ENCODE results near the gene ITGA2B. TPM values are rescaled to one million over a fixed set of nuclear protein-coding genes. Genes with fewer than 3 reads are reported as not detected.

The ITGA2B gene
- total RNA-seq, 2 experiments from 2014 or later = 1.6 to 1.7 TPM

- H3K27ac Mint-ChIP-seq = no peak within 1 kb of the TSS
- H3K27me3 Mint-ChIP-seq = peaks cover 22% of the 10 kb centered on the region
- POLR2A ChIA-PET = interaction anchor here (1.4 kb wide), 1 partner anchor 154 kb away, joined by 5 read pairs; no protein-coding TSS in a partner anchor
- H3K9me3 Mint-ChIP-seq (ENCODE audit: low read depth) = no peaks in the 10 kb centered on the region
- H3K4me3 Mint-ChIP-seq = peak within 1 kb of the TSS; percentile 53
- H3K36me3 Mint-ChIP-seq (ENCODE audit: low read depth) = no peaks in the 10 kb centered on the region
- CTCF ChIA-PET = interaction anchor here (0.7 to 4.3 kb wide), 11 partner anchors 10 to 213 kb away, joined by 3 to 25 read pairs (median 4); partner anchors contain the start of gene GRN
- peaks cover 2% of the 10 kb centered on the region for H3K4me1 Mint-ChIP-seq
- ATAC-seq (peak; percentile 90), DNase-seq (peak; percentile 84)
- intact Hi-C loops (cut with DNase I, micrococcal nuclease) = loop anchor here in 1 of 2 experiments (1.0 kb wide), 2 partner anchors 18 to 22 kb away; partner anchors contain the start of gene GRN
These were observed 25.8 kb downstream of the ITGA2B start, which contains the start of gene FAM171A2 for GRCh38 chr17:44363613-44364159. TSS of gene FAM171A2 (minus strand) at chr17:44363853. CDS start at chr17:44363714, 139 bp downstream.

GRCh38 chr17:44362949-44363612 lies 26.4 kb downstream of the ITGA2B start:
- ChIA-PET CTCF (interaction anchor here (0.6 to 4.3 kb wide), 14 partner anchors 9 to 603 kb away, joined by 3 to 25 read pairs (median 4); partner anchors contain the start of gene GRN), POLR2A (interaction anchor here (0.6 to 1.4 kb wide), 2 partner anchors 153 to 240 kb away, joined by 3 to 5 read pairs; partner anchors contain the start of gene HDAC5)
- intact Hi-C loops (cut with DNase I, micrococcal nuclease) = loop anchor here in 1 of 2 experiments (1.0 kb wide), 2 partner anchors 18 to 22 kb away; partner anchors contain the start of gene GRN
- Mint-ChIP-seq H3K4me1 (peaks cover 2% of the 10 kb centered on the region), H3K36me3 (ENCODE audit: low read depth) (no peaks in the 10 kb centered on the region), H3K27ac (no peak overlapping the region), H3K9me3 (ENCODE audit: low read depth) (no peaks in the 10 kb centered on the region), H3K4me3 (peak overlapping the region; percentile 53), H3K27me3 (peaks cover 22% of the 10 kb centered on the region)
- peak; percentile 39 for DNase-seq
- peak; percentile 23 for ATAC-seq

- no peak overlapping the region for H3K27ac Mint-ChIP-seq
- intact Hi-C loops (cut with DNase I, micrococcal nuclease) = no loop called here
- H3K4me3 Mint-ChIP-seq = no peak overlapping the region
- ATAC-seq = no peak
- H3K27me3 Mint-ChIP-seq = peaks cover 20% of the 10 kb centered on the region
- DNase-seq = no peak
- POLR2A ChIA-PET = interaction anchor here (1.4 kb wide), 1 partner anchor 153 kb away, joined by 5 read pairs; no protein-coding TSS in a partner anchor
- no peaks in the 10 kb centered on the region for H3K36me3 Mint-ChIP-seq (ENCODE audit: low read depth)
- peaks cover 2% of the 10 kb centered on the region for H3K4me1 Mint-ChIP-seq
- CTCF ChIA-PET = interaction anchor here (0.6 to 4.3 kb wide), 7 partner anchors 8 to 604 kb away, joined by 3 to 25 read pairs (median 4); partner anchors contain the start of gene GRN
- H3K9me3 Mint-ChIP-seq (ENCODE audit: low read depth) = no peaks in the 10 kb centered on the region
These were observed 26.9 kb downstream of the ITGA2B start for GRCh38 chr17:44362459-44362948.

- H3K4me3 Mint-ChIP-seq = no peak overlapping the region
- no peaks in the 10 kb centered on the region for H3K9me3 Mint-ChIP-seq (ENCODE audit: low read depth)
- peaks cover 2% of the 10 kb centered on the region for H3K4me1 Mint-ChIP-seq
- H3K27ac Mint-ChIP-seq = no peak overlapping the region
- POLR2A ChIA-PET = interaction anchor here (0.6 kb wide), 1 partner anchor 483 kb away, joined by 8 read pairs; no protein-coding TSS in a partner anchor
- DNase-seq (no peak), ATAC-seq (no peak)
- no peaks in the 10 kb centered on the region for H3K36me3 Mint-ChIP-seq (ENCODE audit: low read depth)
- H3K27me3 Mint-ChIP-seq = peaks cover 16% of the 10 kb centered on the region
- intact Hi-C loops (cut with DNase I, micrococcal nuclease) = no loop called here
- CTCF ChIA-PET = interaction anchor here (0.5 to 4.3 kb wide), 6 partner anchors 11 to 525 kb away, joined by 3 to 25 read pairs (median 4); partner anchors contain the start of genes GRN and HDAC5
These were observed 27.9 kb downstream of the ITGA2B start for GRCh38 chr17:44361292-44362260.

GRCh38 chr17:44360826-44361225 lies 28.6 kb downstream of the ITGA2B start:
- no peak overlapping the region for H3K4me3 Mint-ChIP-seq
- H3K4me1 Mint-ChIP-seq = peaks cover 2% of the 10 kb centered on the region
- no peak overlapping the region for H3K27ac Mint-ChIP-seq
- ChIA-PET CTCF (interaction anchor here (0.6 to 4.3 kb wide), 5 partner anchors 10 to 526 kb away, joined by 3 to 25 read pairs (median 4); partner anchors contain the start of genes GRN and HDAC5), POLR2A (no interaction called here)
- peaks cover 12% of the 10 kb centered on the region for H3K27me3 Mint-ChIP-seq
- intact Hi-C loops (cut with DNase I, micrococcal nuclease) = no loop called here
- no peaks in the 10 kb centered on the region for H3K36me3 Mint-ChIP-seq (ENCODE audit: low read depth)
- no peaks in the 10 kb centered on the region for H3K9me3 Mint-ChIP-seq (ENCODE audit: low read depth)
- DNase-seq (no peak), ATAC-seq (no peak)

- Mint-ChIP-seq H3K27me3 (peaks cover 8% of the 10 kb centered on the region), H3K4me3 (no peak overlapping the region), H3K27ac (no peak overlapping the region), H3K4me1 (peaks cover 2% of the 10 kb centered on the region), H3K36me3 (ENCODE audit: low read depth) (no peaks in the 10 kb centered on the region), H3K9me3 (ENCODE audit: low read depth) (no peaks in the 10 kb centered on the region)
- DNase-seq = no peak
- ChIA-PET CTCF (interaction anchor here (0.6 to 4.3 kb wide), 4 partner anchors 9 to 15 kb away, joined by 3 to 25 read pairs (median 12); partner anchors contain the start of gene GRN), POLR2A (interaction anchor here (0.6 kb wide), 2 partner anchors 138 to 175 kb away, joined by 3 to 4 read pairs; no protein-coding TSS in a partner anchor)
- intact Hi-C loops (cut with DNase I, micrococcal nuclease) = no loop called here
- no peak for ATAC-seq
These were observed 29.3 kb downstream of the ITGA2B start for GRCh38 chr17:44360144-44360533.

GRCh38 chr17:44359458-44360143 lies 29.8 kb downstream of the ITGA2B start:
- Mint-ChIP-seq H3K27ac (no peak overlapping the region), H3K4me3 (no peak overlapping the region), H3K36me3 (ENCODE audit: low read depth) (no peaks in the 10 kb centered on the region), H3K4me1 (peaks cover 2% of the 10 kb centered on the region), H3K27me3 (peaks cover 4% of the 10 kb centered on the region), H3K9me3 (ENCODE audit: low read depth) (no peaks in the 10 kb centered on the region)
- ChIA-PET CTCF (interaction anchor here (0.7 to 4.3 kb wide), 2 partner anchors 9 kb away, joined by 3 to 25 read pairs; no protein-coding TSS in a partner anchor), POLR2A (interaction anchor here (0.6 kb wide), 2 partner anchors 138 to 175 kb away, joined by 3 to 4 read pairs; no protein-coding TSS in a partner anchor)
- DNase-seq (no peak), ATAC-seq (no peak)
- intact Hi-C loops (cut with DNase I, micrococcal nuclease) = no loop called here

- H3K36me3 Mint-ChIP-seq (ENCODE audit: low read depth) = no peaks in the 10 kb centered on the region
- peaks cover 2% of the 10 kb centered on the region for H3K4me1 Mint-ChIP-seq
- POLR2A ChIA-PET = no interaction called here
- peaks cover 4% of the 10 kb centered on the region for H3K27me3 Mint-ChIP-seq
- ATAC-seq (no peak), DNase-seq (no peak)
- no peak overlapping the region for H3K27ac Mint-ChIP-seq
- no peaks in the 10 kb centered on the region for H3K9me3 Mint-ChIP-seq (ENCODE audit: low read depth)
- H3K4me3 Mint-ChIP-seq = no peak overlapping the region
- CTCF ChIA-PET = interaction anchor here (1.2 to 2.3 kb wide), 3 partner anchors 8 to 17 kb away, joined by 3 to 12 read pairs (median 7); partner anchors contain the start of gene GRN
- intact Hi-C loops (cut with DNase I, micrococcal nuclease) = no loop called here
These were observed 30.4 kb downstream of the ITGA2B start for GRCh38 chr17:44359006-44359405.

- intact Hi-C loops (cut with DNase I, micrococcal nuclease) = no loop called here
- ChIA-PET CTCF (interaction anchor here (1.0 to 2.3 kb wide), 5 partner anchors 9 to 146 kb away, joined by 3 to 12 read pairs (median 6); partner anchors contain the start of gene GRN), POLR2A (no interaction called here)
- no peaks in the 10 kb centered on the region for H3K9me3 Mint-ChIP-seq (ENCODE audit: low read depth)
- DNase-seq = no peak
- H3K36me3 Mint-ChIP-seq (ENCODE audit: low read depth) = no peaks in the 10 kb centered on the region
- no peak overlapping the region for H3K4me3 Mint-ChIP-seq
- no peaks in the 10 kb centered on the region for H3K4me1 Mint-ChIP-seq
- no peak for ATAC-seq
- no peak overlapping the region for H3K27ac Mint-ChIP-seq
- peaks cover 4% of the 10 kb centered on the region for H3K27me3 Mint-ChIP-seq
These were observed 31.4 kb downstream of the ITGA2B start for GRCh38 chr17:44358066-44358465.

- intact Hi-C loops (cut with DNase I, micrococcal nuclease) = no loop called here
- Mint-ChIP-seq H3K4me3 (no peak overlapping the region), H3K4me1 (no peaks in the 10 kb centered on the region), H3K9me3 (ENCODE audit: low read depth) (no peaks in the 10 kb centered on the region), H3K27me3 (no peaks in the 10 kb centered on the region), H3K36me3 (ENCODE audit: low read depth) (peaks cover 3% of the 10 kb centered on the region), H3K27ac (no peak overlapping the region)
- ChIA-PET CTCF (interaction anchor here (0.9 to 3.3 kb wide), 4 partner anchors 11 to 478 kb away, joined by 3 to 19 read pairs (median 4); partner anchors contain the start of gene GRN), POLR2A (no interaction called here)
- no peak for DNase-seq
- ATAC-seq = no peak
These were observed 33.2 kb downstream of the ITGA2B start for GRCh38 chr17:44356241-44356640.

All from activated CD4-positive, alpha-beta T cell treated with anti-CD3 and anti-CD28 coated beads for 36 hours (primary cell).